CD4-positive, alpha-beta T cell treated with Interleukin-17A for 4 hours (primary cell): ENCODE data around the gene CCDC71.

Experiments used
- DNase-seq: peaks from one replicate; pipeline ENCODE4 v3.0.0-alpha.2; 2020; ENCODE audit warnings: mixed read lengths

Gene CCDC71

GRCh38 chr3:49124991-49125670, 41.0 kb downstream of the CCDC71 start:
- DNase-seq, result no peak

GRCh38 chr3:49124203-49124602, 41.9 kb downstream of the CCDC71 start:
- no peak for DNase-seq

- DNase-seq, result no peak
These were observed 42.4 kb downstream of the CCDC71 start for GRCh38 chr3:49123687-49124086.

DNA sequence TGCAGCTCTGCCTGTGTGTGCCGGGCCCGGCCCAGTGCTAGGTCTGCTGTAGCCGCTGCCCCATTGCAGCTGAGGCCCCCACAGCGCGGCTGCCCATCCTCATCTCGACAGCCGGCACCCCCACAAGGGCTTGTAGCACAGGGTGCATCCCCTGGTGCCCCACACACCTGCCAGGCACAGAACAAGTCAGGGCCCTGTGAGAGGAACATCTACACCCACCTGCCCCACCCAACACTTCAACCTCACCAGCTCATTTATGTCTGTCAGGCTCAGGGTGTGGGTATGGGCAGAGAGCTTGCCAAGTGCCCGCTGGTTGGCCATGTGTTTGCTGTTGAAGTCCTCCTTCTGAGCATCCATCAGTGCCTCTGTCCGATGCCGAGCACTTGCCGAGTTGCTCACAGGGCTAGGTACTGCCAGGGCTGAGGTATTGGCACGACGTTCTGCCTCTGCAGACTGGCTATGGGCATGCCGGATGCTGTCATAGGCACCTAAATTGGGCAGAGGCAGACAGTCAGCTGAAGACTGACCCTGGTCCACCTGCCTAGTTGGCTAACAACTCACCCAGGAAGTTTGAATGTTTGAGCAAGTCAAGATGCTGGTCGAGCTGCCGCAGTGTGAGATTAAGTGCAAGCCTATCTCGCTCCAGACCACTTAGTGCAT, 43.1 kb downstream of the CCDC71 start:
- no peak for DNase-seq

DNA sequence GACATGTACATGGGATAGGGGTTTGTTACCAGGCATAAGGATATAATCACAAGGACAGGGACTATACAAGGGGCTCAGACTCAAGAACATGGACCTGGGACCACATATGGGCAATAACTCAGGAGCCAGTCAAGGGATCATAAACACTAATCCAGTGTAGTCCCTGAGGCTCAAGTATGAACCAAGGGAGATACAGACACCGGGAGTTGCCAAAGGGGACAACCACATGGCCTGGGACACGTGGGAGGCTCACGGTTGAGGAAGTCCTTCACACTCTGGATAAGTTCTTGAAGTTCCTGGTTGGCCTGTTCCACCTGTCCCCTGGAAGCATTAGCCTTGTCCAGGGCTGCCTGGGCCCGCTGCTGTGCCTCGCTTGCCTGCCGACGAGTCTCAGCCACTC, 43.7 kb downstream of the CCDC71 start:
- DNase-seq, result no peak

DNA sequence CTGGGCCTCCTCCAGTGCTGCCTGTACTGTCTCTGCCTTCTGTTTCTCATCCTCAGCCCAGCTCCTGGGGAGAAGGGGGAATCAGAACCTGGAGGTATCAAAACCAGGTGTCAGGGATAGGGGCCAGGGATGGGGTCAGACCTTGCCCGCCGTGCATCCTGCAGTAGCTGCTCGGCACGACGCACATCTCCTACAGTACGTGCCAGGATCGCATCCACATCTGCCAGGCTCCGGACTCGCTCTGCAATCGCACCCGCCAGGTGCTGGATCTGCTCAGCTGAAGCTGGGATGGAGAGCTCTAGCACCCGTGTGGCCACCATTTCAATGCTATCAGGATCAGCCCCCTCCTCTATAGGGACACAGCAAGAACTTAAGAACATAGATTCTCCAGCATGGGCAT, 44.1 kb downstream of the CCDC71 start:
- no peak for DNase-seq

GRCh38 chr3:49121132-49121736, 44.9 kb downstream of the CCDC71 start:
- DNase-seq, result no peak

- peak; percentile 98 for DNase-seq
These were observed 45.5 kb downstream of the CCDC71 start, which contains the start of gene USP19 for GRCh38 chr3:49120438-49121131. Gene USP19 (minus strand): TSS chr3:49120823. CDS start chr3:49119145, 1,678 bp downstream.

DNA sequence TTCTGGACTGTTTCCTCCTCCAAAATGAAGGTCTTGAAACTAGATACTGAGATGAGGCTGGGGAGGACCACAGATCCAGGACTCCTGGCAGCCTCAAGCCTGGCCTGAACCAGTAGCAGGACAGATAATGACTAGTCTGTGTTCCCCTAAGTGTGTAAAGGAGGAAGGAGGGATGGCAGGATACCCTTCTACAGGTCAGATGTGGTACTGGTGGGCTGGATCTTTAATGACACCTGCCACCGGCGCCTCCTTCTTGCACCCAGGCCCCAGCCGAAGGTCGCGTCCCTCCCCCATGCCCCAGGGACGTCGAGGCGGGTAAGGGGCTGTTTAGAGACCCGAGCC, 46.1 kb downstream of the CCDC71 start:
- DNase-seq, result no peak

GRCh38 chr3:49119439-49119838, 46.7 kb downstream of the CCDC71 start:
- no peak for DNase-seq

GRCh38 chr3:49119036-49119435, 47.1 kb downstream of the CCDC71 start:
- no peak for DNase-seq
